HepG2 (cell line): ENCODE data around the gene COA7.

Experiments
- CTCF ChIP-seq: sonication (generic); formaldehyde crosslinking; IDR thresholded peaks from 2 replicates; pipeline ENCODE4 v1.5.0; 2020; ENCODE audit warnings: mild to moderate bottlenecking, missing genetic modification reagents, moderate library complexity
- EZH2 ChIP-seq: conservative IDR thresholded peaks from 2 replicates; pipeline ENCODE4 v1.6.1; 2012; ENCODE audit warnings: mild to moderate bottlenecking, low read depth, low read length, moderate library complexity
- FOXA1 ChIP-seq, 2 experiments: fragments of 450-650 bp in 1 of 2; sonication (generic) in 1 of 2; formaldehyde crosslinking in 1 of 2; IDR thresholded peaks; 2 replicates each; pipeline versions ENCODE4 v1.4.0 to v1.6.1; 2016 to 2020; ENCODE audit warnings: missing genetic modification reagents in 1 of 2
- GABPA ChIP-seq, 2 experiments: IDR thresholded peaks; 2 replicates each; pipeline ENCODE4 v1.6.1; 2011 to 2016; ENCODE audit warnings: low read depth in 2 of 2, low read length in 1 of 2, missing biosample characterization in 1 of 2, missing genetic modification characterization in 1 of 2
- KDM1A ChIP-seq: IDR thresholded peaks from 2 replicates; pipeline ENCODE4 v1.6.1; 2016; ENCODE audit warnings: missing compliant biosample characterization
- PHF8 ChIP-seq: sonication (generic); formaldehyde crosslinking; IDR thresholded peaks from 2 replicates; pipeline ENCODE4 v1.5.0; 2020; ENCODE audit warnings: missing genetic modification reagents
- RNF219 ChIP-seq: sonication (generic); formaldehyde crosslinking; IDR thresholded peaks from 2 replicates; pipeline ENCODE4 v1.5.0; 2020; ENCODE audit warnings: mild to moderate bottlenecking, missing genetic modification reagents
- SIX1 ChIP-seq: sonication (generic); formaldehyde crosslinking; IDR thresholded peaks from 2 replicates; pipeline ENCODE4 v1.4.0; 2020; ENCODE audit warnings: missing genetic modification reagents, borderline replicate concordance
- ZBTB20 ChIP-seq: sonication (generic); formaldehyde crosslinking; IDR thresholded peaks from 2 replicates; pipeline ENCODE4 v1.8.1; 2023; ENCODE audit warnings: missing genetic modification reagents, low read depth, mild to moderate bottlenecking, borderline replicate concordance
- ZBTB21 ChIP-seq: sonication (generic); formaldehyde crosslinking; IDR thresholded peaks from 2 replicates; pipeline ENCODE4 v1.4.0; 2020; ENCODE audit warnings: missing genetic modification reagents
- ZBTB40 ChIP-seq, 2 experiments: fragments of 450-650 bp in 1 of 2; sonication (generic) in 1 of 2; formaldehyde crosslinking in 1 of 2; IDR thresholded peaks; 2 replicates each; pipeline versions ENCODE4 v1.6.1 to v1.8.0; 2016 to 2022; ENCODE audit warnings: antibody characterized with exemption in 1 of 2, mild to moderate bottlenecking in 1 of 2, missing genetic modification reagents in 1 of 2
- ZNF552 ChIP-seq: sonication (generic); formaldehyde crosslinking; IDR thresholded peaks from 2 replicates; pipeline ENCODE4 v1.9.0; 2022; ENCODE audit warnings: missing genetic modification reagents, mild to moderate bottlenecking, borderline replicate concordance
- ZNF782 ChIP-seq: sonication (generic); formaldehyde crosslinking; IDR thresholded peaks from 2 replicates; pipeline ENCODE4 v1.4.0; 2020; ENCODE audit warnings: missing genetic modification reagents, mild to moderate bottlenecking, borderline replicate concordance

GRCh38 chr1:52697795-52698674, at the start of gene COA7:
- TF ChIP-seq ZBTB40 (IDR thresholded peaks at IDR 0.05) (no peak), ZBTB40 (CRISPR knock-in tag; IDR thresholded peaks at IDR 0.05) (peak; percentile 87), FOXA1 (IDR thresholded peaks at IDR 0.05) (no peak), FOXA1 (CRISPR knock-in tag; IDR thresholded peaks at IDR 0.05) (0 out of 2 replicates have a peak, but pooled peaks have one; percentile 3), KDM1A (CRISPR knock-in tag) (0 out of 2 replicates have a peak, but pooled peaks have one; percentile 30), EZH2 (no peak), ZBTB21 (CRISPR knock-in tag) (no peak), GABPA (IDR thresholded peaks at IDR 0.05; ENCODE audit: low read depth, low read length) (no peak), GABPA (CRISPR knock-in tag; IDR thresholded peaks at IDR 0.05; ENCODE audit: low read depth) (no peak; the same call in 1 of the 2 replicates), CTCF (CRISPR knock-in tag) (no peak), ZNF552 (no peak), ZBTB20 (peak; percentile 88; the same call in 1 of the 2 replicates), ZNF782 (CRISPR knock-in tag) (peak; percentile 93), PHF8 (CRISPR knock-in tag) (peak; percentile 87), SIX1 (peak; percentile 8; the same call in 1 of the 2 replicates), RNF219 (CRISPR knock-in tag) (no peak)
